ENCODE results near the gene CRACDL.

Gene CRACDL

GRCh38 chr2:98924910-98925309 is 11.1 kb downstream of the CRACDL start:
- Histone ChIP-seq H3K9ac (ENCODE audit: low read depth in 1 of 2, low read length in 2 of 2) (no peak overlapping the region), H3K9me3 (ENCODE audit: control insufficient read depth in 1 of 2, low read length in 2 of 2) (no peaks in the 10 kb centered on the region), H3K36me3 (ENCODE audit: control insufficient read depth in 1 of 2, insufficient read depth in 2 of 2, low read length in 2 of 2) (no peaks in the 10 kb centered on the region), H3K27me3 (ENCODE audit: control insufficient read depth in 1 of 2, insufficient read depth in 2 of 2, low read length in 2 of 2) (no peaks in the 10 kb centered on the region), H3K4me3 (ENCODE audit: low read depth in 1 of 2, low read length in 2 of 2) (no peak overlapping the region), H3K27ac (ENCODE audit: low read depth, low read length) (no peak overlapping the region), H3K4me1 (ENCODE audit: control insufficient read depth in 1 of 2, insufficient read depth in 2 of 2, low read length in 2 of 2) (no peaks in the 10 kb centered on the region)

DNA sequence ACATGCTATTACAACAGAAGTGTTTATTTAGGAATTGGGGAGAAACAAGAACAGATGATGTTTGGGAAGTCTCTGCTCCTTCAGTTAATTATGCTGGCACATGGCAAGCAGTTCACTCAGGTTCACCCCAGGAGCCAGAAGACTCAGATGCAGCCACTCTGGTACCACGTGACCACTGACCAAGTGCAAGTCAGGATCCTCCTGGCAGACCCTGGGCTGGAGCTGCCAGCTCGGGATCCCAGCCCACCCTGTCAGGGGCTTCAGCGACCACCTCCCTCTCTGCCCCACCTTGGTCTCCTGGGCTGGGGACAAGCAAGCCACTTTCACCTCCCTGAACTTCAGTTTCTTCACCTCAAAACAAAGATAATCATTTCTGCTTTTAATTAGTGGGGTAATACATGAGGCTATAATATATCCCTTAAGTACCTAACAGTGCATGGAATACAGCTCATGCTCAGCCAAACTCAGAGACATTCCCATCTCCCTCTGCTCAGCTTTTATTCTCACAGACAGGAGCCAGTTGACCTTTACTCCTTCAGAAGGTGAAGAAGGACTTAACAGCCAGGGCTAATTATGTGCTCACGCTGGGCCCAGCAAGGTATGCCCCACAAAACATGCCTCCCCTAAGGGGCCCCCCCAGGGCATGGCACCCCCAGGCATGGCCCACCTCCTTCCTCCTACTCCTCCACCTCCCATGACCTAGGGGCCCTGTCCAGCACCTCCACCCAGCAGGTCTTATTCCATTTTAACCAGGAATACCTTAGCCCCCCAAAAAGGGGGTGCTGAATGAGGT is 11.8 kb downstream of the CRACDL start:
- Histone ChIP-seq H3K36me3 (ENCODE audit: control insufficient read depth in 1 of 2, insufficient read depth in 2 of 2, low read length in 2 of 2) (no peaks in the 10 kb centered on the region), H3K4me3 (ENCODE audit: low read depth in 1 of 2, low read length in 2 of 2) (no peak overlapping the region), H3K27me3 (ENCODE audit: control insufficient read depth in 1 of 2, insufficient read depth in 2 of 2, low read length in 2 of 2) (no peaks in the 10 kb centered on the region)

GRCh38 chr2:98923244-98923940 is 12.6 kb downstream of the CRACDL start:
- H3K9ac ChIP-seq (ENCODE audit: low read depth in 1 of 2, low read length in 2 of 2) = no peak overlapping the region
- H3K9me3 ChIP-seq (ENCODE audit: control insufficient read depth in 1 of 2, low read length in 2 of 2) = no peaks in the 10 kb centered on the region
- no peaks in the 10 kb centered on the region for H3K36me3 ChIP-seq (ENCODE audit: control insufficient read depth in 1 of 2, insufficient read depth in 2 of 2, low read length in 2 of 2)
- H3K4me1 ChIP-seq (ENCODE audit: control insufficient read depth in 1 of 2, insufficient read depth in 2 of 2, low read length in 2 of 2) = no peaks in the 10 kb centered on the region
- no peak overlapping the region for H3K27ac ChIP-seq (ENCODE audit: low read depth, low read length)
- no peak overlapping the region for H3K4me3 ChIP-seq (ENCODE audit: low read depth in 1 of 2, low read length in 2 of 2)
- H3K27me3 ChIP-seq (ENCODE audit: control insufficient read depth in 1 of 2, insufficient read depth in 2 of 2, low read length in 2 of 2) = no peaks in the 10 kb centered on the region

More for the DNA sequence above, 11.8 kb downstream of the CRACDL start:
- Histone ChIP-seq H3K4me1 (ENCODE audit: control insufficient read depth in 1 of 2, insufficient read depth in 2 of 2, low read length in 2 of 2) (no peaks in the 10 kb centered on the region), H3K27ac (ENCODE audit: low read depth, low read length) (no peak overlapping the region), H3K9me3 (ENCODE audit: control insufficient read depth in 1 of 2, low read length in 2 of 2) (no peaks in the 10 kb centered on the region), H3K9ac (ENCODE audit: low read depth in 1 of 2, low read length in 2 of 2) (no peak overlapping the region)

DNA sequence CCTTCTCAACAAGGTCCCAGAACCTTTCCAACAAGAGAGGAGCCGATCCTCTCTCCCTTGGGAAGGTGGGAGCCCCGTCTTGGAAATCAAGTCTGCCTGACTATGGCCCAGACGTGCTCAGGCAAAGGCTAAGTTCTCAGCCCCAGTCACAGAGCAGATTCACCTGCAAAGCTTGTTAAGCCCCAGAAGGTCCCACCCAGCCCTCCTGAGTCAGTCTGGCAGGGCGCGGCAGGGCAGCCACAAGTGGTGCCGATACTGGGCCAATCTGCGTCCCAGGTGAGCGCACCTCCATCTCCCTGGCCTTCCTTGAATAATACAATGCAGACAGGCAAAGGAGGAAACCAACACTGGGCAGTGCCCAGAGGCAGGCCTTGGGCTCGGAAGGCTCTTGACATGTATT is 15.0 kb downstream of the CRACDL start:
- Histone ChIP-seq H3K9ac (ENCODE audit: low read depth in 1 of 2, low read length in 2 of 2) (no peak overlapping the region), H3K36me3 (ENCODE audit: control insufficient read depth in 1 of 2, insufficient read depth in 2 of 2, low read length in 2 of 2) (no peaks in the 10 kb centered on the region), H3K4me1 (ENCODE audit: control insufficient read depth in 1 of 2, insufficient read depth in 2 of 2, low read length in 2 of 2) (no peaks in the 10 kb centered on the region), H3K27ac (ENCODE audit: low read depth, low read length) (no peak overlapping the region), H3K9me3 (ENCODE audit: control insufficient read depth in 1 of 2, low read length in 2 of 2) (no peaks in the 10 kb centered on the region), H3K4me3 (ENCODE audit: low read depth in 1 of 2, low read length in 2 of 2) (no peak overlapping the region), H3K27me3 (ENCODE audit: control insufficient read depth in 1 of 2, insufficient read depth in 2 of 2, low read length in 2 of 2) (no peaks in the 10 kb centered on the region)

- H3K9me3 ChIP-seq (ENCODE audit: control insufficient read depth in 1 of 2, low read length in 2 of 2) = no peaks in the 10 kb centered on the region
- no peak overlapping the region for H3K9ac ChIP-seq (ENCODE audit: low read depth in 1 of 2, low read length in 2 of 2)
- H3K27ac ChIP-seq (ENCODE audit: low read depth, low read length) = no peak overlapping the region
- no peaks in the 10 kb centered on the region for H3K4me1 ChIP-seq (ENCODE audit: control insufficient read depth in 1 of 2, insufficient read depth in 2 of 2, low read length in 2 of 2)
- H3K4me3 ChIP-seq (ENCODE audit: low read depth in 1 of 2, low read length in 2 of 2) = no peak overlapping the region
- H3K27me3 ChIP-seq (ENCODE audit: control insufficient read depth in 1 of 2, insufficient read depth in 2 of 2, low read length in 2 of 2) = no peaks in the 10 kb centered on the region
- H3K36me3 ChIP-seq (ENCODE audit: control insufficient read depth in 1 of 2, insufficient read depth in 2 of 2, low read length in 2 of 2) = no peaks in the 10 kb centered on the region
Measured at GRCh38 chr2:98917031-98917471, 19.0 kb downstream of the CRACDL start.

DNA sequence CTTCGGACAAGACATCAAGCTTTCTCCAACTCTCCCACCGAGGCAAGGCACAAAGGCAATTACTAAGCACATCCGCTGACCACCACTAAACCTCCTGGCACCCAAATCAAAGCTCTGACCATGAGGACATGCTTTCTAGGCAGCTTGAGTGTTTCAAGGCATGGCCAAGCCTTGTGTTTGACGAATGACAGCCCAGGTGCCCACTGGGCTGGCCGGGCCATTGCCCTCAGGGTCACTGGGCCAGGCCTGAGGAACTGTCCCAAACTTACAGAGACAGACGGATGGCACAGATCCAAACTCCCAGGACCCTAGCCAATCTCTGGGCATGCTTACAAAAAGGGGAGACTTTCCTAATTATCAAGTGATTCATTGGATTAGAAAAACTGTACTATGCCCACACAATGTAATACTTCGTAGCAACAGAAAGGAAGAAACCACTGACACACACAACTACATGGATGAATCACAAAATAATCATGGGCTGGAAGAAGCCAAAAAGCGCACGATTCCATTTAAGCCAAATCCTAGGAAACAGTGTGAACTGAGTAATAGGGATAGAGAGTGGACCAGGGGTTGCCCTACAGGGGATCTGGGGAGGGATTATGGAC is 20.2 kb downstream of the CRACDL start:
- Histone ChIP-seq H3K27me3 (ENCODE audit: control insufficient read depth in 1 of 2, insufficient read depth in 2 of 2, low read length in 2 of 2) (no peaks in the 10 kb centered on the region), H3K9me3 (ENCODE audit: control insufficient read depth in 1 of 2, low read length in 2 of 2) (no peaks in the 10 kb centered on the region), H3K4me1 (ENCODE audit: control insufficient read depth in 1 of 2, insufficient read depth in 2 of 2, low read length in 2 of 2) (no peaks in the 10 kb centered on the region), H3K4me3 (ENCODE audit: low read depth in 1 of 2, low read length in 2 of 2) (no peak overlapping the region), H3K27ac (ENCODE audit: low read depth, low read length) (no peak overlapping the region), H3K36me3 (ENCODE audit: control insufficient read depth in 1 of 2, insufficient read depth in 2 of 2, low read length in 2 of 2) (no peaks in the 10 kb centered on the region), H3K9ac (ENCODE audit: low read depth in 1 of 2, low read length in 2 of 2) (no peak overlapping the region)

DNA sequence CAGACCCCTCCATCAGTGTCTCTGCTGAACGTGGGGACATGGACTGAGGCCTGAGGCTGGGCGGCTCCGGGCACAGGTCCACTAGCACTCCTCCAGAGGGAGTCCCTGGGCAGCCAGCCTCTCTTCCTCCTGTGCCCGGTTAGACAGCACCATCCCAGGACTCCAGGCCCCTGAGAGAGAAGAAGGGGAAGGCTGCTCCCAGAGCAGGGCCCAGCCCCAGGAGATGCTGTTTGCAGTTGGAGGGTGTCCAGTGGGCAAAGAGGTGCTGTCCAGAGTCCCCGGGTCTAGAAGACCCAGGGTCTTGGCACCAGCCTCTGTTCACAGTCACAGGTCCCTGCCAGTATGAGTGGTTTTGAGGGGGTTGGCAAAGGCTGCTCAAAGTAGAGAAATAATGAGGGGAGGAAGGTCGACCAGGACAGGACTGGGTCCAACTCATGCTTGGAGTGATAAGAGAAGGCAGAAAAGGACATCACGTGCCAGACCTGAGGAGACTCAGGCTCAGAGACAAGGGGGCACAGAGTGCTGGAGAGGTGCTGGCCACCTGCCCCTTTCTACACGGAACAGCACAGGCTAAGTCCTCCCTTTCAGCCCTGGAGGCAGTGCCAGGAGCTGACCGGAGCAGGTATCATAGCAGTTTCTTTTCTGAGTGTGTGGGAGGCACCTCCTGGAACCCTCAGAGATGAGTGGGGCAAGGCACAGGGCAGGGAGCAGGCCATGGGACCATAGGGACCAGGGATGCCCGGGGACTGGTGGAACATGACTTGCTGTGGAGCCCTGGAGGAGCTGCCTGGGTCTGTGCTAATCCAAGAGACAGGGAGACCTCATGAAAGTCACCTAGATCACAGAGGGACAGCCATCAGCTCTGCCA is 21.1 kb downstream of the CRACDL start:
- Histone ChIP-seq H3K9me3 (ENCODE audit: control insufficient read depth in 1 of 2, low read length in 2 of 2) (no peaks in the 10 kb centered on the region), H3K4me1 (ENCODE audit: control insufficient read depth in 1 of 2, insufficient read depth in 2 of 2, low read length in 2 of 2) (no peaks in the 10 kb centered on the region), H3K27me3 (ENCODE audit: control insufficient read depth in 1 of 2, insufficient read depth in 2 of 2, low read length in 2 of 2) (no peaks in the 10 kb centered on the region), H3K36me3 (ENCODE audit: control insufficient read depth in 1 of 2, insufficient read depth in 2 of 2, low read length in 2 of 2) (no peaks in the 10 kb centered on the region), H3K9ac (ENCODE audit: low read depth in 1 of 2, low read length in 2 of 2) (no peak overlapping the region), H3K4me3 (ENCODE audit: low read depth in 1 of 2, low read length in 2 of 2) (no peak overlapping the region), H3K27ac (ENCODE audit: low read depth, low read length) (no peak overlapping the region)

DNA sequence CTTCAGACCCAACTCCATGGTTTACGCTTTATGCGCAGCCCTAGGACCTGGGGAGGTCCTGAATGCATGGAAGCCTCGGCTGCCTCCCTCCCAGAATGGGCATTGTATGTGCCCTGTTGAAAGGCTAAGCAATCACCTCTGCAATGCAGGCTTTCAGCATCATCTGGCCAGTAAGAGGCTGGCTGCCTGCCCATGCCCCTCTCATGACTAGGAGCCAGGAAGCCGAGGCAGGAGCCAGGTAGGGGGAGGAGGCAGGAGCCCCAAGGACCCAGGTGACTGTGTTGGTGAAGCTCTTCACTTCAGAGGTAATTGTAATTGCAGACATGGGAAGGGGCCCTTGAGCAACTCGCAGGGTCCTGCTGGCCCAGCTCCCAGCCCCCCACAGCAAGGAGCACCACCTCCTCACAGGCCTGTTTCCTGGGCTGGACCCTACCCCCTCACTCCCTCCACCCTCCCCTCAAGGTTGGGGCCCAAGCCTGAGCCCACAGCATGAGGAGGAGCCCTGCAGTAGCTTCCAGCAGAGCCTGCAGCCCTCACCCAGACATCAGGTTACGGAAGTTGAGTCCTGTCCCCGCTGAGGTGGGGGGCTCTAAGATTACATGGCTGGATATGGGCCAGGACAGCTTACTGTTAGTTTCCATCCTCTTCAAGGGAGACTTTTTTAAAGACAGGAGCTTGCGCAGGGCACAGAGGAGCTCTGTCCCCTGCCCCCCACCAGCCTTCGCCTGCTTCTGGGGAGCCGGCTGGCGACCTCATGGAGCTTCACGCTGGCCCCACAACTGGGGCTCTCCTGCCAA is 21.9 kb downstream of the CRACDL start:
- H3K27ac ChIP-seq (ENCODE audit: low read depth, low read length) = no peak overlapping the region
- H3K4me3 ChIP-seq (ENCODE audit: low read depth in 1 of 2, low read length in 2 of 2) = no peak overlapping the region
- H3K27me3 ChIP-seq (ENCODE audit: control insufficient read depth in 1 of 2, insufficient read depth in 2 of 2, low read length in 2 of 2) = no peaks in the 10 kb centered on the region
- H3K9ac ChIP-seq (ENCODE audit: low read depth in 1 of 2, low read length in 2 of 2) = no peak overlapping the region
- peaks cover 0 to 8% of the 10 kb centered on the region in 2 donors for H3K4me1 ChIP-seq (ENCODE audit: control insufficient read depth in 1 of 2, insufficient read depth in 2 of 2, low read length in 2 of 2)
- H3K36me3 ChIP-seq (ENCODE audit: control insufficient read depth in 1 of 2, insufficient read depth in 2 of 2, low read length in 2 of 2) = no peaks in the 10 kb centered on the region
- H3K9me3 ChIP-seq (ENCODE audit: control insufficient read depth in 1 of 2, low read length in 2 of 2) = no peaks in the 10 kb centered on the region
